CD4-positive, alpha-beta T cell (primary cell): ENCODE measurements around the gene VWA3B. TPM values are rescaled to one million over a fixed set of nuclear protein-coding genes. Genes with fewer than 3 reads are reported as not detected.

ENCODE experiments used
- ATAC-seq: fragments of 200-7000 bp; cut with Tn5 transposase; one replicate; pipeline ENCODE4 v1.10.0; 2022; ENCODE audit warnings: mild to moderate bottlenecking; ENCODE audit not compliant: poor library complexity
- CTCF ChIA-PET: fragments of 350-600 bp; sonication (Branson Sonifier 250); formaldehyde crosslinking; loops from one replicate; lab custom pipeline; 2021; ENCODE audit warnings: antibody characterized with exemption, inconsistent platforms; lab: Charles Lee
- POLR2A ChIA-PET: fragments of 350-600 bp; sonication (Branson Sonifier 250); formaldehyde crosslinking; loops from one replicate; lab custom pipeline; 2021; ENCODE audit warnings: antibody characterized with exemption, inconsistent platforms; lab: Charles Lee
- DNase-seq, 14 experiments: peaks; one replicate each; pipeline ENCODE4 v3.0.0-alpha.2; 2013 to 2020; ENCODE audit warnings: mixed read lengths in 2 of 14
- H3K27ac ChIP-seq, 2 donors: one replicate each; pipeline versions ENCODE4 v1.5.1 to v1.7.0; 2013; ENCODE audit warnings: low read length in 2 of 2, low read depth in 1 of 2, mild to moderate bottlenecking in 1 of 2
- H3K27me3 ChIP-seq, 2 experiments: 1 replicate in 1 of 2; 2 replicates in 1 of 2; pipeline versions ENCODE4 v1.6.1 to v1.7.0; 2013; ENCODE audit warnings: low read length in 2 of 2, control low read depth in 1 of 2, mild to moderate bottlenecking in 1 of 2, moderate library complexity in 1 of 2; ENCODE audit not compliant: insufficient read depth in 2 of 2, control insufficient read depth in 1 of 2
- H3K36me3 ChIP-seq: one replicate; pipeline ENCODE4 v1.6.1; 2013; ENCODE audit warnings: low read length, control low read depth; ENCODE audit not compliant: insufficient read depth
- H3K4me1 ChIP-seq: one replicate; pipeline ENCODE4 v1.6.1; 2013; ENCODE audit warnings: low read length, control low read depth; ENCODE audit not compliant: insufficient read depth
- H3K4me3 ChIP-seq: one replicate; pipeline ENCODE4 v1.5.1; 2013; ENCODE audit warnings: mild to moderate bottlenecking, low read length, moderate library complexity
- H3K9me3 ChIP-seq, 2 experiments: 1 replicate in 1 of 2; 2 replicates in 1 of 2; pipeline versions ENCODE4 v1.6.1 to v1.7.0; 2013; ENCODE audit warnings: low read length in 2 of 2, mild to moderate bottlenecking in 2 of 2, control low read depth in 1 of 2, moderate library complexity in 1 of 2; ENCODE audit not compliant: control insufficient read depth in 1 of 2, insufficient read depth in 1 of 2
- H3K27ac Mint-ChIP-seq: one replicate; pipeline ENCODE4 v1.8.0; 2020; ENCODE audit warnings: mixed read lengths
- H3K27me3 Mint-ChIP-seq: one replicate; pipeline ENCODE4 v1.8.0; 2021; ENCODE audit warnings: mixed read lengths
- H3K36me3 Mint-ChIP-seq: one replicate; pipeline ENCODE4 v1.8.0; 2021; ENCODE audit warnings: low read depth, mixed read lengths
- H3K4me1 Mint-ChIP-seq: one replicate; pipeline ENCODE4 v1.8.0; 2021; ENCODE audit warnings: low read depth, mixed read lengths
- H3K4me3 Mint-ChIP-seq: one replicate; pipeline ENCODE4 v1.8.0; 2020; ENCODE audit warnings: mild to moderate bottlenecking, mixed read lengths
- H3K9me3 Mint-ChIP-seq: one replicate; pipeline ENCODE4 v1.8.0; 2020; ENCODE audit warnings: mixed read lengths
- intact Hi-C, 2 experiments: fragments of 100-400 bp; cut with DNase I in 1 of 2; cut with micrococcal nuclease in 1 of 2; formaldehyde crosslinking; loops; one replicate each; pipeline versions ENCODE4 v1.15.1 to v1.9.0; 2023 to 2025; cut with DNase I, micrococcal nuclease
- total RNA-seq, 174 experiments: library from RNA in 2 of 174; stranded (reverse) in 2 of 174; gene quantifications; one replicate each; pipeline ENCODE4 v1.2.3 and lab custom pipeline; 2021 to 2026
- TF ChIP-seq, protein P1 (sequence below): fragments of 200-600 bp; IDR thresholded peaks from one replicate; pipeline ENCODE4 v1.8.0; 2022; ENCODE audit warnings: antibody characterized with exemption, mild to moderate bottlenecking

The VWA3B gene
- total RNA-seq, 2 experiments from 2014 or later: not detected

- Mint-ChIP-seq H3K27me3 (peaks cover 66% of the 10 kb centered on the region), H3K27ac (no peak overlapping the region), H3K9me3 (no peaks in the 10 kb centered on the region), H3K4me1 (peaks cover 5% of the 10 kb centered on the region), H3K4me3 (no peak overlapping the region), H3K36me3 (no peaks in the 10 kb centered on the region)
- peaks cover 8 to 21% of the 10 kb centered on the region in 2 experiments for H3K27me3 ChIP-seq
- intact Hi-C loops: no loop called here
- peaks cover 0 to 2% of the 10 kb centered on the region in 2 experiments for H3K9me3 ChIP-seq
- peaks cover 2% of the 10 kb centered on the region for H3K4me1 ChIP-seq
- ATAC-seq: no peak
- TF ChIP-seq, protein P1, sequence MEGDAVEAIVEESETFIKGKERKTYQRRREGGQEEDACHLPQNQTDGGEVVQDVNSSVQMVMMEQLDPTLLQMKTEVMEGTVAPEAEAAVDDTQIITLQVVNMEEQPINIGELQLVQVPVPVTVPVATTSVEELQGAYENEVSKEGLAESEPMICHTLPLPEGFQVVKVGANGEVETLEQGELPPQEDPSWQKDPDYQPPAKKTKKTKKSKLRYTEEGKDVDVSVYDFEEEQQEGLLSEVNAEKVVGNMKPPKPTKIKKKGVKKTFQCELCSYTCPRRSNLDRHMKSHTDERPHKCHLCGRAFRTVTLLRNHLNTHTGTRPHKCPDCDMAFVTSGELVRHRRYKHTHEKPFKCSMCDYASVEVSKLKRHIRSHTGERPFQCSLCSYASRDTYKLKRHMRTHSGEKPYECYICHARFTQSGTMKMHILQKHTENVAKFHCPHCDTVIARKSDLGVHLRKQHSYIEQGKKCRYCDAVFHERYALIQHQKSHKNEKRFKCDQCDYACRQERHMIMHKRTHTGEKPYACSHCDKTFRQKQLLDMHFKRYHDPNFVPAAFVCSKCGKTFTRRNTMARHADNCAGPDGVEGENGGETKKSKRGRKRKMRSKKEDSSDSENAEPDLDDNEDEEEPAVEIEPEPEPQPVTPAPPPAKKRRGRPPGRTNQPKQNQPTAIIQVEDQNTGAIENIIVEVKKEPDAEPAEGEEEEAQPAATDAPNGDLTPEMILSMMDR: no peak
- H3K27ac ChIP-seq: no peak overlapping the region
- H3K4me3 ChIP-seq: no peak overlapping the region
- no peak for DNase-seq
- POLR2A ChIA-PET: no interaction called here
- no peaks in the 10 kb centered on the region for H3K36me3 ChIP-seq
- CTCF ChIA-PET: no interaction called here
Observed at GRCh38 chr2:98341241-98341640, 254.3 kb downstream of the VWA3B start.

GRCh38 chr2:98343285-98343684 lies 256.3 kb downstream of the VWA3B start:
- H3K4me3 Mint-ChIP-seq: no peak overlapping the region
- DNase-seq (no peak), ATAC-seq (no peak)
- H3K9me3 Mint-ChIP-seq: no peaks in the 10 kb centered on the region
- H3K36me3 ChIP-seq: no peaks in the 10 kb centered on the region
- peaks cover 0 to 22% of the 10 kb centered on the region in 2 experiments for H3K9me3 ChIP-seq
- no peak overlapping the region for H3K4me3 ChIP-seq
- H3K27ac ChIP-seq: no peak overlapping the region
- no peak overlapping the region for H3K27ac Mint-ChIP-seq
- POLR2A ChIA-PET: no interaction called here
- TF ChIP-seq, protein P1: no peak
- CTCF ChIA-PET: no interaction called here
- no peaks in the 10 kb centered on the region for H3K36me3 Mint-ChIP-seq
- intact Hi-C loops: no loop called here
- H3K27me3 Mint-ChIP-seq: peaks cover 70% of the 10 kb centered on the region
- peaks cover 28 to 42% of the 10 kb centered on the region in 2 experiments for H3K27me3 ChIP-seq
- H3K4me1 Mint-ChIP-seq: peaks cover 14% of the 10 kb centered on the region
- H3K4me1 ChIP-seq: peaks cover 20% of the 10 kb centered on the region

GRCh38 chr2:98346311-98347236 lies 259.6 kb downstream of the VWA3B start, which contains the start of gene CNGA3:
Gene CNGA3 (plus strand): TSS chr2:98346456. CDS start chr2:98369976, 23,520 bp downstream.
- TF ChIP-seq, protein P1: no peak
- no peak within 1 kb of the TSS for H3K27ac Mint-ChIP-seq
- Histone ChIP-seq H3K27me3 (peaks cover 50 to 65% of the 10 kb centered on the region in 2 experiments), H3K27ac (no peak within 1 kb of the TSS), H3K4me3 (no peak within 1 kb of the TSS), H3K9me3 (peaks cover 0 to 22% of the 10 kb centered on the region in 2 experiments), H3K36me3 (no peaks in the 10 kb centered on the region), H3K4me1 (peaks cover 20% of the 10 kb centered on the region)
- H3K4me3 Mint-ChIP-seq: no peak within 1 kb of the TSS
- H3K4me1 Mint-ChIP-seq: peaks cover 18% of the 10 kb centered on the region
- no peaks in the 10 kb centered on the region for H3K36me3 Mint-ChIP-seq
- H3K27me3 Mint-ChIP-seq: peaks cover 88% of the 10 kb centered on the region
- ChIA-PET POLR2A (no interaction called here), CTCF (no interaction called here)
- no peaks in the 10 kb centered on the region for H3K9me3 Mint-ChIP-seq
- no peak for ATAC-seq
- intact Hi-C loops: no loop called here
- DNase-seq: peak in 4 of 14 experiments; percentile 1 to 16 (median 8)
